Suprapubic skin (tissue), 4 donors: ENCODE measurements around the gene AHNAK2. TPM values are rescaled to one million over a fixed set of nuclear protein-coding genes. Genes with fewer than 3 reads are reported as not detected.

Experiments used
- DNase-seq, 2 donors: peaks; one replicate each; pipeline ENCODE4 v3.0.0-alpha.2; 2019; ENCODE audit warnings: low spot score in 2 of 2
- H3K27ac ChIP-seq: fragments of 200-600 bp; sonication (generic); one replicate; pipeline ENCODE4 v1.5.1; 2019
- H3K27me3 ChIP-seq: fragments of 200-600 bp; sonication (generic); one replicate; pipeline ENCODE4 v1.5.1; 2019
- H3K36me3 ChIP-seq: fragments of 200-600 bp; sonication (generic); one replicate; pipeline ENCODE4 v1.5.1; 2019
- H3K4me1 ChIP-seq: fragments of 200-600 bp; sonication (generic); one replicate; pipeline ENCODE4 v1.5.1; 2019
- H3K4me3 ChIP-seq: fragments of 200-600 bp; sonication (generic); one replicate; pipeline ENCODE4 v1.5.1; 2019; ENCODE audit warnings: mild to moderate bottlenecking
- H3K9me3 ChIP-seq: fragments of 200-600 bp; sonication (generic); one replicate; pipeline ENCODE4 v1.5.1; 2019
- EP300 ChIP-seq: sonication (generic); formaldehyde crosslinking; IDR thresholded peaks from one replicate; pipeline ENCODE4 v1.6.1; 2017; ENCODE audit warnings: antibody characterized with exemption
- POLR2A ChIP-seq, 2 donors: fragments of 450-650 bp; IDR thresholded peaks; one replicate each; pipeline ENCODE4 v1.6.1; 2017; ENCODE audit warnings: antibody characterized with exemption in 2 of 2, mild to moderate bottlenecking in 2 of 2, moderate library complexity in 2 of 2
- POLR2AphosphoS5 ChIP-seq, 3 donors: sonication (generic); formaldehyde crosslinking; IDR thresholded peaks; one replicate each; pipeline ENCODE4 v1.6.1; 2017; ENCODE audit warnings: antibody characterized with exemption in 3 of 3
- WGBS: methylation state at CpG from one replicate; pipeline ENCODE4 v1.1.5; 2018; 5-methylcytosine and 5-hydroxymethylcytosine counted together
- total RNA-seq, 4 donors: library from RNA; depleted of rRNA; stranded (reverse); fragments of >200 nt; gene quantifications; one replicate each; pipeline ENCODE4 v1.1.0, GENCODE V29; 2016
- TF ChIP-seq, protein P1 (sequence below), 2 donors: fragments of 200-600 bp in 1 of 2; fragments of 450-650 bp in 1 of 2; sonication (generic) in 1 of 2; IDR thresholded peaks; one replicate each; pipeline ENCODE4 v1.5.1; 2016 to 2019; ENCODE audit warnings: antibody characterized with exemption in 2 of 2, mild to moderate bottlenecking in 1 of 2, moderate library complexity in 1 of 2

Gene AHNAK2
- total RNA-seq, 4 donors from 2014 or later: 829 to 975 (median 858) TPM

DNA sequence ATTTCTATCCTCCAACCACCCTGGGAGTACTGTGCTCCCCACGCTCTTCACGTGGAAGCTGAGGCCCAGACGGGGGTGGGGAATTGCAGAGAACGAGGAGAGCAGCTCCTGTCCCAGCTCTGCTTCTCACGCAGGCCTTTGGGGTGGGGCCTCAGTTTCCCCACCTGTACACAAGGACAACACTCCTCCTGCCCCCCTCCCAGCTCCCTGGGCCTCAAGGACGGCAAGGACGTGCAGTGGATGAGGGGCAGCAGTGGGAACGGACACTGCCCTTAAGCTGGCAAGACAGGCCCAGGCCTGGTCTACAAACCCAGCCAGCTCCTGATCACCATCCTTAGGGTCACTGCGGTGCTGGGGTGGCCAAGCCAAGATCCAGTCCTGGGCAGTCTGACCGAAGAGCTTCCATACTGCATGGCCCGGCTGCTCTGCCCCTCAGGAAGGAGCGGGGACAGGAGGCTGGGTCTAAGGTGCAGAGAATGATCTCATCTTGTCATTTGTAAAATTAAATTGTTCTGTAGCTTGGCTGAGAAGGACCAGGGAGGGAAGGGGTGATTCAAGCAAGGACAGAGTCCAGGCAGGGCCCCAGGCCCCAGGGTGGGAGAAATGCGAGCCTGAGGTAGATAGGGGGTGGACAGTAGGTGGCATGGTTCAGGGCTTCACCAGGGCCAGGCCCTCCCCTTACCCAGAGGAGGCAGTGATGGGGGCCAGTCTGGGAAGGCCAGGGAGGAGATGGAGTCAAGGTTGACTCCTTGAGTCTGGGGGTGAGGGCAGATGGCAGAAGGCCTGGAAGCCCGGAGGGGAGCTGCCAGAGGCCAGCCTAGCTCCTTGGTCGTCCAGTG, 6.1 kb upstream of the AHNAK2 start:
- peak; percentile 59 to 77 for DNase-seq
- H3K27me3 ChIP-seq: no peaks in the 10 kb centered on the region
- no peak overlapping the region for H3K4me3 ChIP-seq
- no peak overlapping the region for H3K27ac ChIP-seq
- H3K9me3 ChIP-seq: no peaks in the 10 kb centered on the region
- 95% methylated on average over 10 of the region's 15 CpGs for WGBS
- TF ChIP-seq POLR2A (IDR thresholded peaks at IDR 0.05) (no peak), POLR2AphosphoS5 (IDR thresholded peaks at IDR 0.05) (no peak), EP300 (no peak)
- TF ChIP-seq, protein P1, sequence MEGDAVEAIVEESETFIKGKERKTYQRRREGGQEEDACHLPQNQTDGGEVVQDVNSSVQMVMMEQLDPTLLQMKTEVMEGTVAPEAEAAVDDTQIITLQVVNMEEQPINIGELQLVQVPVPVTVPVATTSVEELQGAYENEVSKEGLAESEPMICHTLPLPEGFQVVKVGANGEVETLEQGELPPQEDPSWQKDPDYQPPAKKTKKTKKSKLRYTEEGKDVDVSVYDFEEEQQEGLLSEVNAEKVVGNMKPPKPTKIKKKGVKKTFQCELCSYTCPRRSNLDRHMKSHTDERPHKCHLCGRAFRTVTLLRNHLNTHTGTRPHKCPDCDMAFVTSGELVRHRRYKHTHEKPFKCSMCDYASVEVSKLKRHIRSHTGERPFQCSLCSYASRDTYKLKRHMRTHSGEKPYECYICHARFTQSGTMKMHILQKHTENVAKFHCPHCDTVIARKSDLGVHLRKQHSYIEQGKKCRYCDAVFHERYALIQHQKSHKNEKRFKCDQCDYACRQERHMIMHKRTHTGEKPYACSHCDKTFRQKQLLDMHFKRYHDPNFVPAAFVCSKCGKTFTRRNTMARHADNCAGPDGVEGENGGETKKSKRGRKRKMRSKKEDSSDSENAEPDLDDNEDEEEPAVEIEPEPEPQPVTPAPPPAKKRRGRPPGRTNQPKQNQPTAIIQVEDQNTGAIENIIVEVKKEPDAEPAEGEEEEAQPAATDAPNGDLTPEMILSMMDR (IDR thresholded peaks at IDR 0.05): no peak
- H3K36me3 ChIP-seq: no peaks in the 10 kb centered on the region
- peaks cover 16% of the 10 kb centered on the region for H3K4me1 ChIP-seq

DNA sequence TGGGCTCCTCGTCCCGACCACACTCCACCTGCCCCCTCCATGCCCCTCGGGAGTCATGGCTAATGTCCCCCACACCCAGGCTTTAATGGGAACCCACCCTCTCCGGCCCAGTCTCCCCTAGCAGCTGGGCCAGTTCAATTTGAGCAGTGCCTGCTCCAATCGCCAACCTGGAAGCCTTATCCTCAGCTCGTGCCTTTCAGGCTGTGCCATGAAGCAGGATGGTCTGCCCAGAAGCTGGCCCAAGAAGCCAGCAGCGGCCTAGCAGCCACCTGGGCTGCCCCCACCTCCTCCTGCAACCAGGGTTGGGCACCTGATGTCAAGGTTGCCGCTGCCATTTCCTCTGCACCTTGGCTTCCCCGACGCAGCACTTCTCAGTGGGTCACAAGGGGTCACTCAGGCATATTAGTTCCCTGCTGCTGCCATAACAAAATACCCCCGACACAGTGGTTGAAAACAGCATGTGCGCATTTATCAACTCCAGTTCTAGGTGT, 5.1 kb upstream of the AHNAK2 start:
- no peak overlapping the region for H3K4me3 ChIP-seq
- no peaks in the 10 kb centered on the region for H3K9me3 ChIP-seq
- no peak overlapping the region for H3K27ac ChIP-seq
- TF ChIP-seq POLR2AphosphoS5 (IDR thresholded peaks at IDR 0.05) (no peak), EP300 (no peak), POLR2A (IDR thresholded peaks at IDR 0.05) (no peak)
- TF ChIP-seq, protein P1 (IDR thresholded peaks at IDR 0.05): no peak
- peaks cover 22% of the 10 kb centered on the region for H3K4me1 ChIP-seq
- H3K27me3 ChIP-seq: no peaks in the 10 kb centered on the region
- 81% methylated on average over 5 of the region's 12 CpGs for WGBS
- peak; percentile 59 to 67 for DNase-seq
- H3K36me3 ChIP-seq: no peaks in the 10 kb centered on the region

DNA sequence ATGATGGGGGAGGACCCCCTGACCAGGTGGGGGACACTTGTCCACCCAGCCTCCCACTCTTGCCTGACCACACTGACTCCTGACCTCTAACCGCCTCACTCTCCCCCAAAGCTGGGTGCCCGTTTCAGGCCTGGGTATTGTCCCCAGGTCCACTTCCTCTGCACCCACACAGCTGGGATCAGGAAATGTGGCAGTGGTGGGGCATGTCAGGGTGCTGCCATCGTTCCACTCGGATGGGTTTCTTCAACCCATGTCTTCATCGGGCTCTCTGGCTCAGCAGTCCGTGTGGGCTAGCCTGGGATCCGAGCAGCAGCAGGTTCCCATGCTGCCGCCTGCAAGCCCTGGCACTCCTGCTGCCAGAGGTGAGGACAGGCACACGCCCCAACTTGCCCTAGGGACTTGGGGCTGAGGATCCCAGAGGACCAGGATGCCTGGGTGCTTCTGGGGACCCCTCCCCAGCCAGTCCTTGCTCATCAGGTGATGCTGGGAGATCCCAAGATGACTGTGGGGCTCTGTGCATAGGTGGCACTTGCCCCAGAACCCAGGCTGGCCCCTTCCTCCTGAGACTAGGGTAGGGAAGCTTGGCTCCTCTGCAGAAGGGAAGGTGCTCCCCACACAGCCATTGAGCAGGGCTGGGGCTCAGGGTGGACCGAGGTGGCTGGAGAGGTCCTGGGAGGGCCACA, 4.5 kb upstream of the AHNAK2 start:
- no peaks in the 10 kb centered on the region for H3K9me3 ChIP-seq
- H3K27ac ChIP-seq: no peak overlapping the region
- H3K4me3 ChIP-seq: no peak overlapping the region
- DNase-seq: peak; percentile 62 to 67
- H3K4me1 ChIP-seq: peaks cover 26% of the 10 kb centered on the region
- TF ChIP-seq, protein P1 (IDR thresholded peaks at IDR 0.05): no peak
- no peak for TF ChIP-seq POLR2A (IDR thresholded peaks at IDR 0.05)
- TF ChIP-seq EP300: no peak
- no peak for TF ChIP-seq POLR2AphosphoS5 (IDR thresholded peaks at IDR 0.05)
- WGBS: 82% methylated on average over 8 of the region's 10 CpGs
- no peaks in the 10 kb centered on the region for H3K36me3 ChIP-seq
- no peaks in the 10 kb centered on the region for H3K27me3 ChIP-seq

DNA sequence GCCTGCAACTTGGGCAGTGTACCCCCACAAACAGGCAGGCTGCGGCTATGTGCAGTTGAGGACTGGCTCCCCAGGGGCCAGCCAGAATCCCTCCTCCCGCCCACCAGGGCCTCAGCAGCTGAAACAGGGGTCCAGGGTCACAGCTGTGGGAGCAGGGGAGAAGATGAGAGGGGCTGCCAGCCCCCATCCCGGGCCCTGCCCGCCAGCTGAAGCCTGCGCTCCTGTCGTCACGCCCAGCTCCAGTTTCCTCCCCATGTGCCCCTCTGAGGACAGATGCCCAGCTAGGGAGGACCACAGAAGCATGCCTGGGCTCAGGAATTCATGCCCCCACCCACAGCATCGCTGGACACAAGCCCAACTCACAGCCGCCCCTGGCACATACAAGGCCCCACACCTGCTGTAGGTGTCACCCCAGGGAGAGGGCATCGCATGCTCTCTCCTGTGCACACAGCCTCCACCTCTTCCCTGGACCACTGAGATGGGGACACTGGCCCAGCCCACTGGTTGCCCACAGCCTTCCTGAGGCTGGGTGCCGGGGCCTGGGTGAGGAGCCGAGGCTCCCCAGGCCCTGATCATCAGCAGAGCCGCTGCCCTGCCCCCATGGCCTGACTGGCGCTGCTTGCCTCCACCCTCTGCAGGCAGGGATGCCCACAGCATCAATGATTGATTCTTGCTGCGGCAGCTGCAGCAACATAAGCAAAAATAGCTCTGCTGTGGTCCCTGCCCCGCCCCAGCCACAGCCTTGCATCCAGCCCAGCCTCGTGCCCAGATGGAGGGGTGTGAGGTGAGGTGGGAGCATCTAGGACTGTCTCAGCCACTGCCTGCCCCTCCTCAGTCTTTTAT, 3.7 kb upstream of the AHNAK2 start:
- Histone ChIP-seq H3K4me1 (peaks cover 30% of the 10 kb centered on the region), H3K4me3 (no peak overlapping the region), H3K36me3 (no peaks in the 10 kb centered on the region), H3K27ac (no peak overlapping the region), H3K9me3 (no peaks in the 10 kb centered on the region), H3K27me3 (no peaks in the 10 kb centered on the region)
- WGBS: 86% methylated on average over 1 of the region's 17 CpGs
- TF ChIP-seq POLR2AphosphoS5 (IDR thresholded peaks at IDR 0.05) (no peak), POLR2A (IDR thresholded peaks at IDR 0.05) (no peak), EP300 (no peak)
- TF ChIP-seq, protein P1 (IDR thresholded peaks at IDR 0.05): no peak
- peak; percentile 53 to 72 for DNase-seq
